Endothelial cell of umbilical vein (primary cell): ENCODE data around the gene ADORA2A. TPM values are rescaled to one million over a fixed set of nuclear protein-coding genes. Genes with fewer than 3 reads are reported as not detected.
A peak's percentile ranks its signal among the peaks of the same experiment; 100 is the strongest.

Source experiments
- BruUV-seq: library from RNA; stranded (reverse); fragments of 400-500 nt; replicated peaks from 2 replicates; lab custom pipeline; 2021; lab: Mats Ljungman, UMichigan
- CTCF ChIA-PET: fragments of 300-600, 350-600 bp; sonication (Branson Sonifier 250); formaldehyde crosslinking; loops from one replicate; lab custom pipeline; 2021; ENCODE audit warnings: antibody characterized with exemption, inconsistent platforms; lab: Charles Lee
- POLR2A ChIA-PET: fragments of 300-600, 350-600 bp; sonication (Branson Sonifier 250); formaldehyde crosslinking; loops from one replicate; lab custom pipeline; 2021; ENCODE audit warnings: antibody characterized with exemption, inconsistent platforms; lab: Charles Lee
- DNase-seq: peaks from one replicate; pipeline ENCODE4 v3.0.0-alpha.2; 2011; ENCODE audit warnings: low read depth, low spot score
- FAIRE-seq: peaks from 2 replicates; lab custom pipeline; 2011; peaks lifted over from hg19 to GRCh38; lab: Jason Lieb, UNC
- H2AFZ ChIP-seq: 2 replicates; pipeline ENCODE4 v1.6.0; 2012; ENCODE audit warnings: low read depth, low read length, control low read depth, inconsistent platforms
- H3K27ac ChIP-seq: 2 replicates; pipeline ENCODE4 v1.5.1; 2011; ENCODE audit warnings: low read depth, mild to moderate bottlenecking, control low read depth, low read length, moderate library complexity; ENCODE audit not compliant: insufficient read depth
- H3K27me3 ChIP-seq, 2 experiments: 2 replicates each; pipeline versions ENCODE4 v1.6.0 to v1.6.1; 2011; ENCODE audit warnings: low read length in 2 of 2, mixed read lengths in 1 of 2; ENCODE audit not compliant: control insufficient read depth in 2 of 2, insufficient read depth in 2 of 2
- H3K36me3 ChIP-seq, 2 experiments: 2 replicates in 1 of 2; 3 replicates in 1 of 2; pipeline ENCODE4 v1.5.1; 2011; ENCODE audit warnings: low read length in 2 of 2, mild to moderate bottlenecking in 1 of 2, moderate library complexity in 1 of 2; ENCODE audit not compliant: control insufficient read depth in 2 of 2, insufficient read depth in 2 of 2; ENCODE audit errors: extremely low read depth in 1 of 2
- H3K4me1 ChIP-seq: 3 replicates; pipeline ENCODE4 v1.5.1; 2011; ENCODE audit warnings: mild to moderate bottlenecking, low read length; ENCODE audit not compliant: control insufficient read depth, insufficient read depth; ENCODE audit errors: extremely low read depth
- H3K4me2 ChIP-seq: 2 replicates; pipeline ENCODE4 v1.6.1; 2011; ENCODE audit warnings: low read length, control low read depth, mixed read lengths; ENCODE audit not compliant: insufficient read depth
- H3K4me3 ChIP-seq, 3 experiments: fragments of 200-600 bp in 1 of 3; sonication (generic), shearing (Covaris generic) in 1 of 3; replicated peaks in 1 of 3; 2 replicates each; pipeline ENCODE4 v1.5.1; 2011 to 2016; ENCODE audit warnings: control low read depth in 3 of 3, low read length in 3 of 3, mild to moderate bottlenecking in 2 of 3, inconsistent platforms in 1 of 3, low read depth in 1 of 3, moderate library complexity in 1 of 3; ENCODE audit not compliant: insufficient read depth in 1 of 3
- H3K79me2 ChIP-seq: 2 replicates; pipeline ENCODE4 v1.6.0; 2012; ENCODE audit warnings: low read length, inconsistent platforms; ENCODE audit not compliant: control insufficient read depth, insufficient read depth
- H3K9ac ChIP-seq: replicated peaks from 2 replicates; pipeline ENCODE3; 2011; ENCODE audit warnings: low read length, control low read depth; ENCODE audit not compliant: insufficient read depth; ENCODE audit errors: extremely low read depth
- H3K9me1 ChIP-seq: replicated peaks from 3 replicates; pipeline ENCODE4 v1.6.0; 2011; ENCODE audit warnings: mild to moderate bottlenecking, low read length; ENCODE audit not compliant: control insufficient read depth, insufficient read depth; ENCODE audit errors: extremely low read depth
- H3K9me3 ChIP-seq: replicated peaks from 2 replicates; pipeline ENCODE4 v1.5.1; 2012; ENCODE audit warnings: low read length, inconsistent platforms; ENCODE audit not compliant: control insufficient read depth, insufficient read depth
- H4K20me1 ChIP-seq: replicated peaks from 2 replicates; pipeline ENCODE3; 2011; ENCODE audit warnings: mild to moderate bottlenecking, low read length; ENCODE audit not compliant: control insufficient read depth, insufficient read depth; ENCODE audit errors: extremely low read depth
- EZH2 ChIP-seq: IDR thresholded peaks from 2 replicates; pipeline ENCODE4 v1.6.1; 2012; ENCODE audit warnings: borderline replicate concordance, low read depth, mild to moderate bottlenecking, moderate library complexity, low read length, inconsistent platforms; ENCODE audit not compliant: severe bottlenecking
- FOS ChIP-seq: IDR thresholded peaks from 2 replicates; pipeline ENCODE4 v1.6.1; 2011; ENCODE audit warnings: mild to moderate bottlenecking, low read length, moderate library complexity, borderline replicate concordance; ENCODE audit not compliant: insufficient read depth
- GATA2 ChIP-seq: IDR thresholded peaks from 2 replicates; pipeline ENCODE4 v1.7.0; 2011; ENCODE audit warnings: low read depth, mild to moderate bottlenecking, moderate library complexity, mixed read lengths, low read length; ENCODE audit not compliant: insufficient read length, insufficient read depth
- JUN ChIP-seq: IDR thresholded peaks from 2 replicates; pipeline ENCODE4 v1.6.1; 2011; ENCODE audit warnings: borderline replicate concordance, low read depth; ENCODE audit not compliant: insufficient read length, insufficient read depth
- MYC ChIP-seq: IDR thresholded peaks from one replicate; pipeline ENCODE4 v1.6.1; 2011; ENCODE audit warnings: mild to moderate bottlenecking, low read depth, low read length
- POLR2A ChIP-seq: IDR thresholded peaks from 2 replicates; pipeline ENCODE4 v1.6.1; 2012; ENCODE audit warnings: low read depth, mild to moderate bottlenecking, control low read depth, low read length
- POLR2AphosphoS5 ChIP-seq: IDR thresholded peaks from 2 replicates; pipeline ENCODE4 v1.6.1; 2012; ENCODE audit warnings: low read depth, mild to moderate bottlenecking, control low read depth, low read length, moderate library complexity; ENCODE audit not compliant: insufficient read depth
- dilution Hi-C: fragments of 300-500 bp; cut with MboI; formaldehyde crosslinking; loops from one replicate; pipeline ENCODE4 v1.15.0; 2019; ENCODE audit warnings: low sequenced_read_pairs; ENCODE audit not compliant: extremely low pct_ligation_motif_present
- intact Hi-C: fragments of 100-400 bp; cut with micrococcal nuclease; formaldehyde crosslinking; loops from one replicate; pipeline ENCODE4 v1.10.0; 2022
- polyA plus RNA-seq, 4 experiments: library from polyadenylated mRNA; depleted of rRNA in 3 of 4; stranded (reverse) in 3 of 4; unstranded in 1 of 4; fragments of >200 nt; gene quantifications; 2 replicates each; pipeline versions ENCODE4 v1.2.1 to v1.2.3, GENCODE V29; 2011 to 2012; ENCODE audit warnings: missing spikeins in 1 of 4
- total RNA-seq: library from RNA; stranded (reverse); gene quantifications from 2 replicates; pipeline ENCODE4 v1.2.3, GENCODE V29; 2021
- TF ChIP-seq, protein P1 (sequence below): IDR thresholded peaks from 2 replicates; pipeline ENCODE4 v1.6.1; 2011; ENCODE audit not compliant: insufficient read depth, insufficient read length
- TF ChIP-seq, protein P2 (sequence below), 2 donors: IDR thresholded peaks; 1 replicate in 1 of 2; 2 replicates in 1 of 2; pipeline ENCODE4 v1.5.1; 2011; ENCODE audit warnings: low read length in 2 of 2, mild to moderate bottlenecking in 2 of 2, moderate library complexity in 2 of 2, control low read depth in 1 of 2, inconsistent platforms in 1 of 2, low read depth in 1 of 2; ENCODE audit not compliant: insufficient read depth in 1 of 2; ENCODE audit errors: extremely low read depth in 1 of 2

ADORA2A gene
- total and polyA plus RNA-seq, 2 donors (not counting 3 experiments of a cell fraction or from before 2014, with no cell fraction given) = 20.0 to 33.1 TPM

DNA sequence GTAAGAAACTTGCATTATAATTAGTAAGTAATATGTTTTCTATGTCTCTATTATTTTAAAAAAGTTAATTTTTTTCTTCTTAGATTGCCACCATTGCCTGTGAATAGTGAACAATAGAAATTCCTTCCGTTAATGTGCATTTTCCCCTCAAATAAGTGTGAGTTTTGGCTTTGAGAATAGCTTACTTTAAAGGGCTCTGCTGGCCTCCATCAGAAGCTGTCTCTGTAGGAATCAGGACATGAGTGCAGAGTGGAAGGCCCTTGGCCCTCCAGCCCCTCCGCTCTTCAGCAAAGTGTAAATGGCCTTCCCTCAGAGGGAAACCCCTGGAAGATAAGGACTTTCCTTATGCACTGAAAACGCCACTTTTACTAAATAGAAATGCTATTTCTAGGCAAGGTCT is 24.1 kb upstream of the ADORA2A start:
- CTCF ChIA-PET = interaction anchor here (0.7 to 1.7 kb wide), 8 partner anchors 9 to 123 kb away, joined by 3 to 7 read pairs (median 3); no protein-coding TSS in a partner anchor
- Histone ChIP-seq H3K4me1 (peaks cover 60% of the 10 kb centered on the region), H3K36me3 (no peaks in the 10 kb centered on the region), H3K9ac (no peak overlapping the region), H3K4me2 (peak overlapping the region; percentile 54), H4K20me1 (no peaks in the 10 kb centered on the region), H2AFZ (no peak overlapping the region), H3K27me3 (no peaks in the 10 kb centered on the region), H3K9me1 (no peaks in the 10 kb centered on the region), H3K79me2 (peaks cover 10% of the 10 kb centered on the region), H3K4me3 (no peak overlapping the region), H3K27ac (peak overlapping the region; percentile 78), H3K9me3 (no peaks in the 10 kb centered on the region)
- BruUV-seq = no TSS peak
- intact Hi-C loops = loop anchor here (5.0 kb wide), 2 partner anchors 46 to 76 kb away; no protein-coding TSS in a partner anchor
- dilution Hi-C loops = no loop called here
- TF ChIP-seq POLR2A (no peak), GATA2 (no peak), JUN (no peak), EZH2 (no peak), MYC (no peak)
- TF ChIP-seq, protein P1, sequence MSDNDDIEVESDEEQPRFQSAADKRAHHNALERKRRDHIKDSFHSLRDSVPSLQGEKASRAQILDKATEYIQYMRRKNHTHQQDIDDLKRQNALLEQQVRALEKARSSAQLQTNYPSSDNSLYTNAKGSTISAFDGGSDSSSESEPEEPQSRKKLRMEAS = no peak
- POLR2A ChIA-PET = no interaction called here
- FAIRE-seq = no peak
- DNase-seq = no peak

DNA sequence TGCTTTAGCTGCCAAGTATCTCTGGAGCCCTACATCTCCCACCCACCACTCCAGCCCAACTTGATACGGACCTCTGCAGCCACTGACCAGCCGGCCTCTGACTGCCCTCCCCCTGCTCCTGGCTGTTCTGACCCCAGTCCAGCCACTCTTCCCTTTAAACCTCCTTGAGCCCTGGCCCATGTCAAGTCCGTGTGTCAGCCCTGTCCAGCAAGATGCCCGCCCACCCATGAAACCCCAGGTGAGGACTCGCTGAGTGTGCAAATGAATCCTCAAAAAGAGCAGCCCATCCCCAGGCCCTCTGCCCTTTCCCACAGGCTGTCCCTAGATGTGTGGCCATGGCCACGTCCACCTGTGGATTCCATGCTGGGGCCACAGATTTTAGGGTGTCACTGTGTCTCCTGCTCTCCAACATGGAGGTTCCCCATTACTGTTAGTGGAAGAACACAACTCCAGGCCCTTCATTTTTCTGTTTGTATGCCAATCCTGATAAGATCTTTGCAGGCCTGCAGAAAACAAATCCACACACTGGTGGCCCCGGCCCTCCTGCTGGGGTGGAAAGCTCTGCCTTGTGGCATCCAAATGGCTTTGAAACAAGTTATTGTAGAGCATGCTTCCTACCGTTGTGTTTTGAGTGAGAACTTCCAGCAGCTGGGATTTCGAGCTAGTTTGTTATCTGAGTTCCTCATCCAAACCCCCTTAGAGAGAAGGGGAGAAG is 22.7 kb upstream of the ADORA2A start:
- ChIA-PET POLR2A (no interaction called here), CTCF (interaction anchor here (1.8 kb wide), 1 partner anchor 123 kb away, joined by 4 read pairs; no protein-coding TSS in a partner anchor)
- Histone ChIP-seq H4K20me1 (no peaks in the 10 kb centered on the region), H3K4me2 (no peak overlapping the region), H3K9ac (no peak overlapping the region), H3K9me1 (no peaks in the 10 kb centered on the region), H3K9me3 (no peaks in the 10 kb centered on the region), H3K4me3 (no peak overlapping the region), H3K36me3 (no peaks in the 10 kb centered on the region), H3K79me2 (peaks cover 13% of the 10 kb centered on the region), H3K27ac (no peak overlapping the region), H3K27me3 (no peaks in the 10 kb centered on the region), H2AFZ (no peak overlapping the region), H3K4me1 (peaks cover 67% of the 10 kb centered on the region)
- DNase-seq (no peak), FAIRE-seq (no peak)
- dilution Hi-C loops (no loop called here), intact Hi-C loops (loop anchor here (5.0 kb wide), 3 partner anchors 32 to 77 kb away; no protein-coding TSS in a partner anchor)
- TF ChIP-seq, protein P2, sequence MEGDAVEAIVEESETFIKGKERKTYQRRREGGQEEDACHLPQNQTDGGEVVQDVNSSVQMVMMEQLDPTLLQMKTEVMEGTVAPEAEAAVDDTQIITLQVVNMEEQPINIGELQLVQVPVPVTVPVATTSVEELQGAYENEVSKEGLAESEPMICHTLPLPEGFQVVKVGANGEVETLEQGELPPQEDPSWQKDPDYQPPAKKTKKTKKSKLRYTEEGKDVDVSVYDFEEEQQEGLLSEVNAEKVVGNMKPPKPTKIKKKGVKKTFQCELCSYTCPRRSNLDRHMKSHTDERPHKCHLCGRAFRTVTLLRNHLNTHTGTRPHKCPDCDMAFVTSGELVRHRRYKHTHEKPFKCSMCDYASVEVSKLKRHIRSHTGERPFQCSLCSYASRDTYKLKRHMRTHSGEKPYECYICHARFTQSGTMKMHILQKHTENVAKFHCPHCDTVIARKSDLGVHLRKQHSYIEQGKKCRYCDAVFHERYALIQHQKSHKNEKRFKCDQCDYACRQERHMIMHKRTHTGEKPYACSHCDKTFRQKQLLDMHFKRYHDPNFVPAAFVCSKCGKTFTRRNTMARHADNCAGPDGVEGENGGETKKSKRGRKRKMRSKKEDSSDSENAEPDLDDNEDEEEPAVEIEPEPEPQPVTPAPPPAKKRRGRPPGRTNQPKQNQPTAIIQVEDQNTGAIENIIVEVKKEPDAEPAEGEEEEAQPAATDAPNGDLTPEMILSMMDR (IDR thresholded peaks at IDR 0.05; ENCODE audit: extremely low read depth in 1 of 2, insufficient read depth in 1 of 2, low read depth in 1 of 2, low read length in 2 of 2) = no peak
- no peak for TF ChIP-seq EZH2
- TF ChIP-seq FOS = no peak
- TF ChIP-seq POLR2AphosphoS5 = no peak
- no peak for TF ChIP-seq GATA2
- TF ChIP-seq JUN = no peak
- TF ChIP-seq, protein P1 = no peak
- no peak for TF ChIP-seq POLR2A
- no peak for TF ChIP-seq MYC
- no TSS peak for BruUV-seq
